Measurements from ENCODE around the gene FNTB. TPM values are rescaled to one million over a fixed set of nuclear protein-coding genes. Genes with fewer than 3 reads are reported as not detected.
A peak's percentile ranks its signal among the peaks of the same experiment; 100 is the strongest.

Gene FNTB
- polyA plus RNA-seq, 3 donors, result 12.3 to 14.2 (median 14.1) TPM

GRCh38 chr14:64979336-64980074 lies 7.2 kb upstream of the FNTB start:
- no peak for TF ChIP-seq CTCF (IDR thresholded peaks at IDR 0.05)
- Histone ChIP-seq H3K9me3 (replicated peaks in 1 of 2; ENCODE audit: control insufficient read depth in 1 of 2, insufficient read depth in 1 of 2, low read length in 2 of 2) (no peaks in the 10 kb centered on the region), H3K27me3 (ENCODE audit: control insufficient read depth in 2 of 2, insufficient read depth in 2 of 2, low read length in 2 of 2) (peaks cover 4 to 5% of the 10 kb centered on the region in 2 donors), H3K79me2 (ENCODE audit: insufficient read depth, low read length) (no peaks in the 10 kb centered on the region), H3K4me2 (replicated peaks; ENCODE audit: extremely low read depth, low read length, poor library complexity, severe bottlenecking) (no peak overlapping the region), H3K4me1 (ENCODE audit: control insufficient read depth in 1 of 2, insufficient read depth in 2 of 2, low read length in 2 of 2) (peaks cover 4% of the 10 kb centered on the region in 2 donors), H4K20me1 (ENCODE audit: insufficient read depth, low read length) (no peaks in the 10 kb centered on the region), H3K4me3 (replicated peaks in 1 of 3; ENCODE audit: low read depth in 2 of 3, low read length in 3 of 3) (no peak overlapping the region), H2AFZ (ENCODE audit: insufficient read depth, low read depth, low read length, poor library complexity, severe bottlenecking) (no peak overlapping the region), H3K36me3 (replicated peaks in 1 of 2; ENCODE audit: control insufficient read depth in 1 of 2, insufficient read depth in 2 of 2, low read length in 2 of 2) (no peaks in the 10 kb centered on the region), H3K27ac (ENCODE audit: low read depth in 1 of 2, low read length in 2 of 2) (no peak overlapping the region), H3K9ac (ENCODE audit: insufficient read depth, low read length, poor library complexity, severe bottlenecking) (no peak overlapping the region)
- no peak for DNase-seq
- 100% methylated on average over 1 of the region's 5 CpGs for WGBS (ENCODE audit: insufficient coverage)
- Mint-ChIP-seq H3K36me3 (no peaks in the 10 kb centered on the region), H3K9me3 (peaks cover 0 to 2% (median 0%) of the 10 kb centered on the region in 7 donors), H3K27me3 (ENCODE audit: low read depth in 3 of 3) (peaks cover 11 to 51% (median 24%) of the 10 kb centered on the region in 3 donors), H3K4me3 (no peak overlapping the region), H3K27ac (no peak overlapping the region), H3K4me1 (peaks cover 8% of the 10 kb centered on the region)
- intact Hi-C loops (cut with micrococcal nuclease), result loop anchor here (10.0 kb wide), 3 partner anchors 65 to 435 kb away; partner anchors contain the start of genes CHURC1 (in 2 of the 2), HSPA2 (in 1 of the 2) and PPP1R36 (in 1 of the 2)

- Histone ChIP-seq H2AFZ (ENCODE audit: insufficient read depth, low read depth, low read length, poor library complexity, severe bottlenecking) (peak overlapping the region; percentile 15), H3K4me3 (replicated peaks in 1 of 3; ENCODE audit: low read depth in 2 of 3, low read length in 3 of 3) (no peak overlapping the region), H3K79me2 (ENCODE audit: insufficient read depth, low read length) (peaks cover 20% of the 10 kb centered on the region), H3K36me3 (replicated peaks in 1 of 2; ENCODE audit: control insufficient read depth in 1 of 2, insufficient read depth in 2 of 2, low read length in 2 of 2) (no peaks in the 10 kb centered on the region), H3K9ac (ENCODE audit: insufficient read depth, low read length, poor library complexity, severe bottlenecking) (no peak overlapping the region), H4K20me1 (ENCODE audit: insufficient read depth, low read length) (no peaks in the 10 kb centered on the region), H3K4me1 (ENCODE audit: control insufficient read depth in 1 of 2, insufficient read depth in 2 of 2, low read length in 2 of 2) (peaks cover 18 to 26% of the 10 kb centered on the region in 2 donors), H3K27me3 (ENCODE audit: control insufficient read depth in 2 of 2, insufficient read depth in 2 of 2, low read length in 2 of 2) (no peaks in the 10 kb centered on the region), H3K4me2 (replicated peaks; ENCODE audit: extremely low read depth, low read length, poor library complexity, severe bottlenecking) (peak overlapping the region; percentile 47), H3K9me3 (replicated peaks in 1 of 2; ENCODE audit: control insufficient read depth in 1 of 2, insufficient read depth in 1 of 2, low read length in 2 of 2) (no peaks in the 10 kb centered on the region), H3K27ac (ENCODE audit: low read depth in 1 of 2, low read length in 2 of 2) (no peak overlapping the region)
- no peaks in the 10 kb centered on the region for H3K9me3 Mint-ChIP-seq
- 10% methylated on average over 3 of the region's 15 CpGs for WGBS (ENCODE audit: insufficient coverage)
- peak in 1 of 3 donors; percentile 65 for DNase-seq
- H3K4me1 Mint-ChIP-seq, result peaks cover 26% of the 10 kb centered on the region
- intact Hi-C loops (cut with micrococcal nuclease), result loop anchor here (10.0 kb wide), 3 partner anchors 69 to 439 kb away; partner anchors contain the start of genes CHURC1 (in 2 of the 2), HSPA2 (in 1 of the 2) and PPP1R36 (in 1 of the 2)
- H3K27me3 Mint-ChIP-seq (ENCODE audit: low read depth in 3 of 3), result peaks cover 1 to 20% (median 5%) of the 10 kb centered on the region in 3 donors
- H3K27ac Mint-ChIP-seq, result no peak overlapping the region
- no peaks in the 10 kb centered on the region for H3K36me3 Mint-ChIP-seq
- peak; percentile 81 for TF ChIP-seq CTCF (IDR thresholded peaks at IDR 0.05)
- H3K4me3 Mint-ChIP-seq, result peak overlapping the region in 1 of 2 donors; percentile 40
Observed at GRCh38 chr14:64983439-64984310, 3.0 kb upstream of the FNTB start.

All from CD14-positive monocyte (primary cell).